ENCODE measurements around the gene ELMOD3.
"Not testable (repeated sequence)": the region's sequence is repeated elsewhere in the genome, so short reads cannot be mapped to it uniquely, and the experiment has no call there.

GRCh38 chr2:85315921-85316320, 38.6 kb upstream of the ELMOD3 start:
- not testable (repeated sequence) for TF ChIP-seq RAD21 (IDR thresholded peaks at IDR 0.05 in 1 of 2, conservative IDR thresholded peaks at IDR 0.05 in 1 of 2; ENCODE audit: low read depth in 2 of 2, low read length in 2 of 2); ZNF274 (IDR thresholded peaks at IDR 0.05; ENCODE audit: borderline replicate concordance, extremely low read depth, low read length); JUN (IDR thresholded peaks at IDR 0.05; ENCODE audit: low read depth, low read length)

Data from H1 (cell line).